Panc1 (cell line): ENCODE measurements around the gene OST4.

Source experiments
- POLR2AphosphoS5 ChIP-seq: IDR thresholded peaks from 2 replicates; pipeline ENCODE4 v1.6.1; 2012; ENCODE audit warnings: mild to moderate bottlenecking, low read depth, low read length, moderate library complexity
- TF ChIP-seq, protein P1 (sequence below): fragments of 450-650 bp; IDR thresholded peaks from 2 replicates; pipeline ENCODE4 v1.5.1; 2017; ENCODE audit warnings: mild to moderate bottlenecking

DNA sequence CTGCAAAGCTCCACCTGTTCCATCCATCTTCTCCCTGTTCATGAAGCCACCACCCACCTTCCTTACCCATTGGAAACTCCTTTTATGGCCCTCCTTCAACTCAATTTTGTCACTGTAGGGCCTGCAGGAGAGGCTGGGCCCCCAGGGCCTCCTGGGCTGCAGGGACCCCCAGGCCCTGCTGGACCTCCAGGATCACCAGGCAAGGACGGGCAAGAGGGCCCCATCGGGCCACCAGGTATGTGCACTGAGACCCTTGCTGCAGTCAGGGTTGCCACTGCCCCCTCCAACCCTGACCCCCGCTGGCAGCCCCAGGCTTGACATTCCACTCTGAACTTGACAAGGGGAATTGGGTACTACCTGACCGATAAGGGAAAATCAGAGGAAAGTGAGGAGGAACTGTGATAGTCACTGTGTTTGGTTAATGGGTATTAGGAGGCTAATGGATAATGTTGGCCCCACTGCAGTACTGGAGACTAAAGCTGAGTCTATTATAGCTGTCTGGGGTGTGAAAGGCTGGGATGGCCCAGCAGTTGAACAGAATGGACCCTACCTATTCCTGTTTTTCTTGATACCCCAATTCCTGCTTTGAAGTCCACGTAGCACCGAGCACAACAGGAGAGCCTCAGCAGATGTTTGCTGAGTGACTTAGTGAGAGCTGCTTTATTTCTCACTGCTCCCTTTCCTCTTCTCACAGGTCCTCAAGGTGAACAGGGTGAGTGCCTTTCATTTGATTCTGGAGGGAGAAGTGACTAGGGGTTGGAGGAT lies 13.0 kb upstream of the OST4 start:
- TF ChIP-seq POLR2AphosphoS5 = no peak
- TF ChIP-seq, protein P1, sequence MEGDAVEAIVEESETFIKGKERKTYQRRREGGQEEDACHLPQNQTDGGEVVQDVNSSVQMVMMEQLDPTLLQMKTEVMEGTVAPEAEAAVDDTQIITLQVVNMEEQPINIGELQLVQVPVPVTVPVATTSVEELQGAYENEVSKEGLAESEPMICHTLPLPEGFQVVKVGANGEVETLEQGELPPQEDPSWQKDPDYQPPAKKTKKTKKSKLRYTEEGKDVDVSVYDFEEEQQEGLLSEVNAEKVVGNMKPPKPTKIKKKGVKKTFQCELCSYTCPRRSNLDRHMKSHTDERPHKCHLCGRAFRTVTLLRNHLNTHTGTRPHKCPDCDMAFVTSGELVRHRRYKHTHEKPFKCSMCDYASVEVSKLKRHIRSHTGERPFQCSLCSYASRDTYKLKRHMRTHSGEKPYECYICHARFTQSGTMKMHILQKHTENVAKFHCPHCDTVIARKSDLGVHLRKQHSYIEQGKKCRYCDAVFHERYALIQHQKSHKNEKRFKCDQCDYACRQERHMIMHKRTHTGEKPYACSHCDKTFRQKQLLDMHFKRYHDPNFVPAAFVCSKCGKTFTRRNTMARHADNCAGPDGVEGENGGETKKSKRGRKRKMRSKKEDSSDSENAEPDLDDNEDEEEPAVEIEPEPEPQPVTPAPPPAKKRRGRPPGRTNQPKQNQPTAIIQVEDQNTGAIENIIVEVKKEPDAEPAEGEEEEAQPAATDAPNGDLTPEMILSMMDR = no peak
